Ureter (tissue), 1 donor: ENCODE results near the gene ALDH5A1. TPM values are rescaled to one million over a fixed set of nuclear protein-coding genes. Genes with fewer than 3 reads are reported as not detected.

Source experiments
- DNase-seq: peaks from one replicate; pipeline ENCODE4 v3.0.0-alpha.2; 2020; ENCODE audit warnings: low spot score
- total RNA-seq: library from RNA; stranded (reverse); gene quantifications from one replicate; pipeline ENCODE4 v1.2.4, GENCODE V29; 2023
- donor health status: DM: yes; HTN: yes; CAD: no.

ALDH5A1 gene
- total RNA-seq, 1 donor from 2014 or later = 39.6 TPM

GRCh38 chr6:24524805-24525204, 30.0 kb downstream of the ALDH5A1 start:
- DNase-seq = no peak

DNA sequence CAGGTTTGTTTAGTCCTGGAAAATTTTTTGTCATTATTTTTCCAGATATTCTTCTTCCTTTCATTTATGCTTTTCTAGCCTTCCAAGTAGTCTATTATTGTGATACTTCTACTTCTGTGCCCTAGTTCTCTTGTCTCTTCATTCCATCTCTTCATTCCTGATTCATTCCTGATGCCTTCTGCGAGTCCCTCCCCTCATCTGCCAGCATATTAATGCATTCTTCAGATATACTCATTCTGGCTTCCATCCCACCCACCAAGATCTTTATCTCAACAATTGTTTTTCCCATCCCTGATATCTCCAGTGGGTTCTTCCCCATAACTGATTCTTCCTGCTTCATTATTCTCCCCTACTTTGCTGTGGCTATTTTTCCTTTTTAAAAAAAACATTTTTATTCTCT, 35.2 kb downstream of the ALDH5A1 start:
- no peak for DNase-seq

GRCh38 chr6:24534329-24534728, 39.6 kb downstream of the ALDH5A1 start:
- no peak for DNase-seq

GRCh38 chr6:24535210-24535609, 40.4 kb downstream of the ALDH5A1 start:
- DNase-seq = no peak

GRCh38 chr6:24536466-24536865, 41.7 kb downstream of the ALDH5A1 start:
- DNase-seq = no peak

- no peak for DNase-seq
Observed at GRCh38 chr6:24537082-24537699, 42.4 kb downstream of the ALDH5A1 start.

GRCh38 chr6:24537771-24538385, 43.1 kb downstream of the ALDH5A1 start:
- no peak for DNase-seq

- DNase-seq = no peak
Observed at GRCh38 chr6:24539416-24539815, 44.6 kb downstream of the ALDH5A1 start.

DNA sequence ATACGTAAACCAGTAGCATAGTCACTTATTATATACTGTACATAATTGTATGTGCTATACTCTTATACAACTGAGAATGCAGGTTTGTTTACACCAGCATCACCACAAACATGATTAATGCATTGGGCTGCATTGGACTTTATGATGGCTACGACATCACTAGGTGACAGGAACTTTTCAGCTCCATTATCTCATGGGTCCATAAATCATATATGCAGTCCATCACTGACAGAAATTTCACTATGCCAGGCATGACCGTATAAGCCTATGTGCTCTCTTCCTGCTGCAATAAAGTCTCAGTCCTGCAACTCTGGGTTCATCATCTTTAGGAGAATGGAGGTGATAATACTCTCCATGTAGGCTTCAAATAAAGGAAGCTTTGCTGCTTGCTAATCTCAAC, 45.4 kb downstream of the ALDH5A1 start:
- DNase-seq = no peak

- DNase-seq = no peak
Observed at GRCh38 chr6:24543683-24544082, 48.9 kb downstream of the ALDH5A1 start.

- DNase-seq = no peak
Observed at GRCh38 chr6:24545183-24545582, 50.4 kb downstream of the ALDH5A1 start.

DNA sequence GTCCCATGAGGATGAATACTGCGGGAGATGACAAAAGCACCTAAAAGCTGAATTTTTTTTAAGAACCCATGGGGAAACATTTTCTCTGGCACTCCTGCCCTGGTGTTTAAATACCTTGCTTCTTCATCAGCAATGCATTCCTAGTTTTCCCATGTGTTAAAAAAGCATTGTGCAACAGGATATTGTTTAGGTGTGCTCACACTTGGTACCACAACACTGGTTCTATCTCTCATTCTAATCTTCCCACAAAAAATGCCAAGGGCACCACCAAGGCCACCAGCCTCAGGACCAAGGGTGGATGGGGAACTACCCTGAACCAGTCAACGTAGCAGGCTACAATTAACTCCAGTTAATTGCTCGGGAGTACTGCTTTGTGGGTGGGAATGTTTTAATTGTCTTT, 50.9 kb downstream of the ALDH5A1 start:
- DNase-seq = no peak

DNA sequence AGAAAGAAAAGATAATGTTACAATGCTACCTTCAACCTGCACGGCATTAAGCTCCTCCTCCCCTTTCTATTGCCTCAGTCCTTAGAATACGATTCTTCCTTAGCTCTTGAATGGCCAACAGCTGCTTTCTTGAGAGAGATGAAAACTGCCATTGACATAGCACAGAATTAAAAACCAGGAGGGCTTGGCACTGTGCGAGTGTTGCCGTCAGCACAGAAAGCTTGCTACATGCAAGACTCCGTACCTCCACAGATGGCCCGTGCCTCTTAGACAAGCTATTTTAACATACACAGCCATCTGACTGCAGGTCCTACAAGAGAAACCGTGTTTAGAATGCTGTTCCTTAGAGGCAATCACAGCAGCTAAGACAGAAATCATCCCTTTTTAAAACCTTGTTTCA, 51.7 kb downstream of the ALDH5A1 start:
- no peak for DNase-seq

GRCh38 chr6:24547243-24547642, 52.5 kb downstream of the ALDH5A1 start:
- DNase-seq = no peak

GRCh38 chr6:24549158-24549557, 54.4 kb downstream of the ALDH5A1 start:
- no peak for DNase-seq

DNA sequence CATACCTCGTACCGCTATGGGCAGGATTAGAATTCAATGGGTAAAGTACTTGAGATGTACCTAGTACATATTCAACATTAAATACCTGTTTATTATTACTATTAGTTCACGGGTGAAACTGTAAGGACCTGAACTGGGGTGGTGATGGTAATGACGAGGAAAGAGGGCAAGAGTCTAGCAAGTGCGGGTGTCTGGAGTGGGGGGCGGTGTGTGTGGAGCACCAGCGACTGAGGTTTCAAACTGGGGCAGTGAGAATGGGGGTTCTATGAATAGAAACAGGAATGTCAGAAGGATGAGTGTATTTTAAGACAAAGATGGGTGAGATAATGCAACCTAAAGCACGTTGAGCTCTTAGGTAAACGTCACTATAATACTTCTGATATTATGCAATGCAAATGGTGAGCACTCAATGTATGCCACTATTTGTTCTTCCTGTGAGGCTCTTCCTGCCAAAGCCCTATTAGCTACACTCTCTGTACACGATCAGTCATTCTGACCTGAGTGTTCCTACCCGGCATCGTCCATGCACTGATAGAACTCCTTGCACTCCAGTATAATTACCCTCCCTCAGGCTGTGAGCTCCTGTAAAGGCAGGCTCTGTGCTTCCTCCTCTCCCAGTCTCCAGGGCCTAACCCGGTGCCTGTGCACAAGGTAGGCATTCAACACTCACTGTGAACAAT, 55.0 kb downstream of the ALDH5A1 start:
- no peak for DNase-seq

DNA sequence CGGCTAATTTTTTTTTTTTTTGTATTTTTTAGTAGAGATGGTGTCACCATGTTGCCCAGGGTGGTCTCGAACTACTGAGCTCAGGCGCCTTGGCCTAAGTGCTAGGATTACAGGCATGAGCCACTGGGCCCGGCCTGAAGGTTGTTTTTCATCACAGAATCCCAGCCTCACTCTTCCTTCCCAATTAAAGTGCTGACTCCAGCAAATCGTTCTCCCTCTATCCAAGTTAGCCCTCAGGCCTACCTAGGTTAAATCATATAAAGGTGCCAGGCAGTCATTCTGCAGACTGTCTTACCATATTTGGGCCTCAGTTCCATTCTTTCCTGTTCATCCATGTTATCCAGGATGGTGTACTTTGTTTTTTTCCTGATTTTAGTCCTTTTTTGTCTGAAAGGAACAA, 56.4 kb downstream of the ALDH5A1 start:
- no peak for DNase-seq

DNA sequence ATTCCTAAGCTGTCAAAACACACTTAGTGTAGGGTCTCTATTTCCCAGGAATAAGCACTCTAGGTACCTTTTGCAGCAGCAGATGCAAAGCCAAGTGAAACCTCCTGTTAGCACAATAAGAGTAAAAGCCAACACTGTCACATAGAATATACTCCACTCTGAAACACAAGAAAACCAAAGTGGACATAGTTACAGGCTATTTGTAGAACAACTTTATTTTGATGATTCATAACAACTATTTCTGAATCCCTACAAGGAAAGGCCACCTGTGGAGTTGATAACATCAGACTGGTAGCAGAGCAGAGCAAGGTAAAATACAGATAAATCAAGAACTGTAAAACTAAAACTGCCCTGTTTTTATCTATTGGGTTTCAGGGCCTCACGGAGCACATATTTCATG, 59.7 kb downstream of the ALDH5A1 start:
- no peak for DNase-seq

DNA sequence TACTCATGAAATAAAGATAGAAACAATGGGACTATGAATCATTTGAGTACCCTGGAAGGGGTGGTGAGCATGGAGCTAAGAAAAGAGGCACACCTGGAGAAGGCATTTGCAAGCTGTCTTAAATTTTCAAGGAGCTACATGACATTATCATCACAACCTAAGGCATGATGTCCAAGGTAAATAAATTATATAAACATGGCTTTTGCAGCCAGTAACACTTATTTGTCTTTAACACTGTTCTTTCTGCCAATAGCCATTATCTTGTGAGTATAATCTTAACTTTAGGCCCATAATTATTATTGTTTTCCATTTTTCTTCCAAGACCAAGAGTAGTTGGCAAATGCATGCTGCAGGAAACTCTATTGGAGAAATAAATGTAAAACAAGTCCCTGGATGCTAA, 63.7 kb downstream of the ALDH5A1 start:
- no peak for DNase-seq

DNA sequence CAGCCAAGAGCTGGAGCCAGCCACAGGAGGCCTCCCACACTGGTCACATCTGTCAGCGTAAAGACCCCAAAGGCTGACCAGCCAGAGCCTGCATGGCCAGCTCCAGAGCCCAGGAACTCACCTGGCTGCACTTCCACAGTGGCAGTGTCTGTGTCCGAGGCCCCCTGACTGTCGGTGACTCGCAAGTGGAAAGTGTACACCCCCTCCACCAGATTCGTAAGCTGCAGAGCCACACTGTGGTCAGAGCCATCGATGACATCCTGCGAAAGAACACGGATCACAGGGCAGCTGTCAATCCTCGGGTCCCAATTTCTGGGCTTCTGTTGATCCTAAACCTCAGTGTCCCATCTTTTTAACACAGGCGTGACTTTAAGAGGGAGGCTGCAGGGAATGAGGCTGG, 69.3 kb downstream of the ALDH5A1 start:
- no peak for DNase-seq

DNA sequence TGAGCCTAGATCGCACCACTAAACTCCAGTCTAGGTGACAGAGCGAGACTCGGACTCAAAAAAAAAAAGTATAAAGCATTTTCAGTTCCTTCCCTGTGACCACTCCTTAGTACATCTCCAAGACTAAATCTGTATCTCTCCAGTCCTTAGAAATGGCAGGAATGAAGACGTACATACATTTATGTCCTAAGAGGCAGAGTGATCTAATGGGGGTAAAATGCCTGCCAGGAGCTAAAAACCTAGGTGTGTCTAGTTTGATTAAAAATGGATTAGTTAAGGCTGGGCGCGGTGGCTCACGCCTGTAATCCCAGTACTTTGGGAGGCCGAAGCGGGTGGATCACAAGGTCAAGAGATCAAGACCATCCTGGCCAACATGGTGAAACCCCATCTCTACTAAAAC, 70.4 kb downstream of the ALDH5A1 start:
- no peak for DNase-seq

- no peak for DNase-seq
Observed at GRCh38 chr6:24566020-24566767, 71.4 kb downstream of the ALDH5A1 start.

DNA sequence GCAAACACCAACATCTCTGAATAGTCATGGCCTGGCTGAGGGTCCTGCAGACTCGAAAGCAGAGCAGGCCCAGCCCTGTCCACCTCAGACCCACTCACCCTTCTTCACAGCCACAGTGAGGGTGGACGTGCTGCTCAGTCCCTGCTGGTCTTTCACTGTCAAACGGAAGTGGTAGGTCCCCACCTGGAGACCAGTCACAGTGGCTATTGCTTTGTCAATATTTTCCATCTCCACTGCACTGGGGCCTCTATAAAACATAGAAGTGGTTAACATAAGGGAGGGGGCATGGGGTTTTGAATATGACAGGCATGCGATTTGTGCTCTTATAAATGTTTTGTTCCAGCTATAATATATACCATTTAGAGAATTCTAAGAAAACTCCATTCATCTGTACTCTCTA, 73.9 kb downstream of the ALDH5A1 start:
- DNase-seq = no peak
